HG02763 (cell line): ENCODE results near the gene USP4.
"Not testable (repeated sequence)": the region's sequence is repeated elsewhere in the genome, so short reads cannot be mapped to it uniquely, and the experiment has no call there.

Experiments used
- ATAC-seq: cut with Tn5 transposase; IDR thresholded peaks from one replicate; pipeline ENCODE4 v1.9.1; 2021; ENCODE audit warnings: mild to moderate bottlenecking, moderate library complexity; ENCODE audit not compliant: unreplicated experiment

USP4 gene

GRCh38 chr3:49352890-49353421 lies 13.1 kb upstream of the USP4 start:
- ATAC-seq = no peak

- no peak for ATAC-seq
These were observed 12.4 kb upstream of the USP4 start for GRCh38 chr3:49352281-49352680.

- no peak for ATAC-seq
These were observed 11.7 kb upstream of the USP4 start for GRCh38 chr3:49351521-49352011.

GRCh38 chr3:49349348-49350114 lies 9.7 kb upstream of the USP4 start:
- ATAC-seq = no peak

- not testable (repeated sequence) for ATAC-seq
These were observed 8.5 kb upstream of the USP4 start for GRCh38 chr3:49348361-49348760.

- no peak for ATAC-seq
These were observed 7.0 kb upstream of the USP4 start for GRCh38 chr3:49346797-49347251.

GRCh38 chr3:49343163-49343562 lies 3.3 kb upstream of the USP4 start:
- ATAC-seq = no peak

- ATAC-seq = no peak
These were observed 2.1 kb upstream of the USP4 start for GRCh38 chr3:49341996-49342395.

- no peak for ATAC-seq
These were observed 292 bp downstream of the USP4 start for GRCh38 chr3:49339581-49339940.

- ATAC-seq = no peak
These were observed 5.8 kb downstream of the USP4 start for GRCh38 chr3:49333916-49334633.

- ATAC-seq = no peak
These were observed 6.8 kb downstream of the USP4 start for GRCh38 chr3:49333091-49333490.

GRCh38 chr3:49329186-49329585 lies 10.7 kb downstream of the USP4 start:
- no peak for ATAC-seq

- ATAC-seq = not testable (repeated sequence)
These were observed 11.5 kb downstream of the USP4 start for GRCh38 chr3:49328350-49328749.

- ATAC-seq = no peak
These were observed 12.4 kb downstream of the USP4 start for GRCh38 chr3:49327485-49327884.

- ATAC-seq = no peak
These were observed 15.1 kb downstream of the USP4 start for GRCh38 chr3:49324768-49325167.

GRCh38 chr3:49316696-49317457 lies 23.0 kb downstream of the USP4 start:
- no peak for ATAC-seq

GRCh38 chr3:49313896-49314688 lies 25.8 kb downstream of the USP4 start:
- ATAC-seq = no peak

- ATAC-seq = no peak
These were observed 28.6 kb downstream of the USP4 start for GRCh38 chr3:49311283-49311682.

- no peak for ATAC-seq
These were observed 29.2 kb downstream of the USP4 start for GRCh38 chr3:49310677-49311076.

- no peak for ATAC-seq
These were observed 34.2 kb downstream of the USP4 start for GRCh38 chr3:49305608-49306007.
